A673 (cell line): ENCODE data around the gene PAK1IP1.

Experiments
- EZH2 ChIP-seq: fragments of 200-600 bp; sonication (generic); IDR thresholded peaks from 2 replicates; pipeline ENCODE4 v1.6.1; 2017; ENCODE audit warnings: borderline replicate concordance, low read depth, mild to moderate bottlenecking, mixed read lengths, antibody characterized with exemption, low read length; ENCODE audit not compliant: poor library complexity, severe bottlenecking
- TF ChIP-seq, protein P1 (sequence below): fragments of 300-800, 200-600 bp; sonication (generic); conservative IDR thresholded peaks from 2 replicates; pipeline ENCODE4 v1.5.1; 2017; ENCODE audit warnings: low read depth, mild to moderate bottlenecking, antibody characterized with exemption, low read length, moderate library complexity, mixed read lengths

DNA sequence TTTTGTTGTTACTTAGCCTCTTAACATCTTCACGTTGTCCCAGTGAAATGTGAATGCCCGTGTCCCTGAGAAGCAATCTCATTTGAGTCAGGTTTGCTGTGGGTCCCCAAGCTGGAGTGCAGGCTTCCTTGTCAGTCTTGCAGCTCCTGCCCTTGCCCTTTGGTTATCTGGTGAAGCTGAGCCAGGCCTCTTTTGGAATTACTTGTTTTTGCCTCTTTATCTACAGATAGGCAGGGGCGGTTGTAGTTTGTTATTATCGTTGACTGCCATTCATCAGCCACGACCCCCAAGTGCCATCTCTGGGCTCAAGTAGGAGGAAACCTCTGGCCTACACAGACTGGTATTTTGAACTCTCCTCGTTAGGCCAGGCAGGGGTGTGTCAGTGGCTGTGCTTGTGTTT lies 30.3 kb downstream of the PAK1IP1 start:
- TF ChIP-seq, protein P1, sequence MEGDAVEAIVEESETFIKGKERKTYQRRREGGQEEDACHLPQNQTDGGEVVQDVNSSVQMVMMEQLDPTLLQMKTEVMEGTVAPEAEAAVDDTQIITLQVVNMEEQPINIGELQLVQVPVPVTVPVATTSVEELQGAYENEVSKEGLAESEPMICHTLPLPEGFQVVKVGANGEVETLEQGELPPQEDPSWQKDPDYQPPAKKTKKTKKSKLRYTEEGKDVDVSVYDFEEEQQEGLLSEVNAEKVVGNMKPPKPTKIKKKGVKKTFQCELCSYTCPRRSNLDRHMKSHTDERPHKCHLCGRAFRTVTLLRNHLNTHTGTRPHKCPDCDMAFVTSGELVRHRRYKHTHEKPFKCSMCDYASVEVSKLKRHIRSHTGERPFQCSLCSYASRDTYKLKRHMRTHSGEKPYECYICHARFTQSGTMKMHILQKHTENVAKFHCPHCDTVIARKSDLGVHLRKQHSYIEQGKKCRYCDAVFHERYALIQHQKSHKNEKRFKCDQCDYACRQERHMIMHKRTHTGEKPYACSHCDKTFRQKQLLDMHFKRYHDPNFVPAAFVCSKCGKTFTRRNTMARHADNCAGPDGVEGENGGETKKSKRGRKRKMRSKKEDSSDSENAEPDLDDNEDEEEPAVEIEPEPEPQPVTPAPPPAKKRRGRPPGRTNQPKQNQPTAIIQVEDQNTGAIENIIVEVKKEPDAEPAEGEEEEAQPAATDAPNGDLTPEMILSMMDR: no peak
- TF ChIP-seq EZH2: no peak
